Activated CD4-positive, alpha-beta T cell treated with anti-CD3 and anti-CD28 coated beads for 24 hours (primary cell): ENCODE data around the gene AMPH.

Experiments used
- DNase-seq, 2 donors: peaks; one replicate each; pipeline ENCODE4 v3.0.0-alpha.2; 2020; ENCODE audit warnings: low read depth in 2 of 2

The AMPH gene

DNA sequence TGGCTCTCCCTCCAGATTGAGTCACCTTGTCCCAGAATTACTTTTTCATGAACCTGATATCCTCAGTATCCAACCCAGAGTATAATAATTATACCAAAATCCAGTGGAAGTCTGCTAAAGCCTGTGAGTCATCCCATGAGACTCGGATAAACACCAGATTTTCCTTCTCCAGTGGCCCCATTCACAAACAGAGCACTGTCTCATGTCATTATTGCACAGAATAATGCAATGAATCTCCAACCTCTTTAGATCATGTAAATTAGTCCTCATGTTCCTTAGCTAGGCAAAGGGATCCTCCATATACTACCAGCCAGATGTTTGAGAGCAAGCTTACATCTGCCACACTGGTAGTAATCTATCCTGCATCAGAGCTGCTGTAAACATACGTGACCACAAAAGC, 89.0 kb downstream of the AMPH start:
- DNase-seq, result no peak

- no peak for DNase-seq
Observed at GRCh38 chr7:38541440-38541839, 89.7 kb downstream of the AMPH start.

DNA sequence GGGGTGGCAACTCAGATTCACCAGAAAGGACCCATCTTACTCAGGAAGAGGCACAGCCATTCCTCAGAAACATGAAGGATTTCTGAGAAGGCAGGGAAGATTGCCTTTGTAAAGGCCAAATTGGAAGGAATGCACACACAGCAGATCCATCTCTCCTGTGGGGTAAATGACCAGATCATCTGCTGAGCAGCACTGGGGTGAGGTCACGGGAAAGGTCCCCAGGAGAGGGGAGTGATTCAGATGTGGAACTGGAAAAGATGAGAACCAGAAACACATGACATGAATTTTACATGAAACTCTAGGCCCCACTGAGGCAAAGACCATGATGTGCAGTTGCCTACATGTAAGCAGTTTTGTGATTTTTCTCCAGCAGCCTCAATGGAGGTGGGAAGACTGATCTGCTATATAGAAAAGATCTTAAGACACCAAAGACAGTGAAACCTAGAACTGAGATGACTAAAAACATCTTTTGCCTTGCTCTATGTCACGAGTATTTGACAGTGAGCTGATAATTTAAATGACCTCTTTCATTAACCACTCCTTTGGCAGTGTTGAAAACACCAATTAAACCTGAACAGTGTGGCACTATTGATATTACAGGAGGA, 91.6 kb downstream of the AMPH start:
- DNase-seq, result no peak

GRCh38 chr7:38535073-38535472, 96.1 kb downstream of the AMPH start:
- no peak for DNase-seq

DNA sequence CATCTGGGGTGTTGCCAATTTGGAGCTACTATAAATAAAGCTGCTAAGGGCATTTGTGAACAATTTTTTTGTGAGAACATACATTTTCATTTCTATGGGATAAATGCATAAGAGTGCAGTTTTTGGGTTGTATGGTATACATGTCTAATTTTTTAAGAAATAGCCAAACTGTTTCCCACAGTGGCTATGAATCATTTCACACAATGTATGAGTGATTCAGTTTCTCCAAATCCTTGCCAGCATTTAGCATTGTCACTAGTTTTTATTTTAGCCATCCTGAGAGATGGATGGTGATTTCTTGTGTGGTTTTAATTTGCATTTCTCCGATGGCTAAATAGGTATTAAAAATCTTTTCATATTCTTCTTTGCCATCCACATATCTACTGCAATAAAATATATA, 105.3 kb downstream of the AMPH start:
- DNase-seq, result no peak

DNA sequence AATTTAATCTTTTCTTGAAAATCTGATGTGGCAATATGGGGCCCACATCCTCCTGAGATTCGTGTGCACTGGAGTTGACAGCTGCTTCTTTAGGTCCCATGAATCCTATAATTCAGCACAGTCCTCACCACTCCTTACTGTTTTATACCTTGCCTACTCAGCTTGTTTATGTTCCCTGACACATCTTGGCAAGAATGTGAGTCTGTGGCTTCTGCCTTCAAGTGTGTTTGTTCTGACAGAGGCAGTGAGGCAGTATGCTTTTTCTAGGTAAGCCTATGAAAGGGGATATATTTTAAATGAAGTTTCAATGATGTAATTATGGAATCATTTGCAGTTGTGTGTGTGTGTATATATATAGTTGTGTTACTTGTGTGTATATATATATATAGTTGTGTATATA, 106.4 kb downstream of the AMPH start:
- no peak for DNase-seq

DNA sequence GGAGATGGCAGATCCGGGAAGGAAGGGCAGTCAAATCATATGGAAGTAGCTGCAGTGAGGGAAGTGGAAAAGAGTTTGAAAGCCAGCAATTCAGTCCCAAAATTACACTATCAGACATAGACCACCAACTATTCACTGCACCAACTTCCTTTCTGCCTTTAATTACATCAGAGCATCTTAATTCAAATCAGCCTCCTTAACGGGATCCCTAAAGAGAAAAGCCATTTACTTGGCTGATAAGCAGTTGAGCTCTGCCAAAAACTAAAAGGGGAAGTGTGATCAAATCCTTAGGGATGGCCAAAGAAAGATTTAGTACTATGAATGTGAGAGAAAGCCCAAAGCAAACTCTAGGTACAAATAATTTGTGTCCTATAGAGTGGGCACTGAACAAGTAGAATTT, 110.4 kb downstream of the AMPH start:
- no peak for DNase-seq

DNA sequence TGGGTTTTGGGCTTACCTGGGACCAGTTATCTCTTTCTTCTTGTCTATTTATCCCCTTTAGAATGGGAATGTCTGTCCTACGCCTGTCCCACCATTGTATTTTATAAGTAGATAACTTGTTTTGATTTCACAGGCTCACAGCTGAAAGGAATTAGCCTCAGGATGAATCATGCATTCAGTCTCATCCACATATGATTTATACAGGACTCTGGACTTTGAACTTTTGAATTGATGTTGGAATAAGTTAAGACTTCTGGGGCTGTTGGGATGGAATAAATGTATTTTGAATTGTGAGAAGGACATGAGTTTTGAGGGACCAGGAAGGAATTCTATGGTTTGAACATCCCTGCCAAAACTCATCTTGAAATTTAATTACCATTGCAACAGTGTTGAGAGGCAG, 112.6 kb downstream of the AMPH start:
- no peak for DNase-seq

DNA sequence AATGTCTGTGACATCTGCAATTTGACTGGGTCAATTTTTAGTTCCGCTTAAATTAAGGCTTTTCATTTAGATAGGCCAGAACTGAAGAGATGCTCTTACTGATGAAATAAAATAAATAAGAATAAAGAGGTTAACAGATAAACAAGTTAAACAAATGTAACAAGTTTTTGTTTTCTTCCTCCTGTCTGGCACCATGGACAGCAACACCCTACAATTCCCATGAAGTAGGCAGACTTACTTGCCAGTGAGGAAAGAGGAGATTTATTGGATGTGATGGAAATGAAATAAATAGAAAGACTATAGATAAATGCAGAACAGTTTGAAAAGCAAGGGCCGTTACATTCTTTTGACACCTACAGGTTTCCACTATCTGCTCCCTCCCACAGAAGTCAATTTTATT, 118.5 kb downstream of the AMPH start:
- DNase-seq, result no peak

DNA sequence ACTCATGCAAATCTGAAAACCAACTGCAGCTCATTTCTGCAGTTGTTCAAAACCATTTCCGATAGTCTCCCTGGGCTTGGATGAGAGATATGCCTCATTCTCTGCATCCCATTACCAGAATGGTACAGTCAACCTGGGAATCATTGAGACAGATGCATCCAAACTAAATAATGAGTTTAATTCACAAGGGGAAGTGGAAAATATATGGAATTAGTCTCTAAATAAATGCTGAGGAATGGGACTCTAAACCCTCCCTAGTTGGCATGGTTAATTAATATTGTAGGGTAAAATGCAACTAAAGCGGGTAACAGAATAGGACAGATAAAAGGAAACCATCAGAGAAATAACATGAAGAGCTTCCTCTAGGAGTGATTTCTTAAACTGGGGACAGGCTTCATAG, 118.9 kb downstream of the AMPH start:
- no peak for DNase-seq

- DNase-seq, result no peak
Observed at GRCh38 chr7:38507384-38507783, 123.8 kb downstream of the AMPH start.

- DNase-seq, result no peak
Observed at GRCh38 chr7:38506756-38507155, 124.4 kb downstream of the AMPH start.

GRCh38 chr7:38506004-38506403, 125.2 kb downstream of the AMPH start:
- DNase-seq, result no peak

DNA sequence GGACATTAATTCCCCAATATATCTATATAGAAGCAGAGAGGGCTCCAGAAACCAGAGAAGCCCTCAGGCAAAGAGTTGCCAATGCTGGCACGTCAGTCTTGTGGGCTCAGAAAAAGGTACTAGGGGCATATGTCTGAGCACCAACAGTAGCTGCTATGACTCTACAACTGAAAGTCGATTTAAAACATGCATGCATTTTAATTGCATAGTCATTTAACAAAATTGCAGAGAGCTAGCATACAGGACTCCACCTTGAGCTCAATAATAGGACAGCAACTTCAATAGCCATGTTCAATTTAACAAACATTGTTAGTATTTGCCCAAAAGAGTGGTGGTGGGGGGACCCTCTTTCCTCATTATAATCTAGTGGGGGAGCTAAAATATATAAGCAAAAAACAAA, 126.5 kb downstream of the AMPH start:
- no peak for DNase-seq

- no peak for DNase-seq
Observed at GRCh38 chr7:38502848-38503247, 128.3 kb downstream of the AMPH start.

DNA sequence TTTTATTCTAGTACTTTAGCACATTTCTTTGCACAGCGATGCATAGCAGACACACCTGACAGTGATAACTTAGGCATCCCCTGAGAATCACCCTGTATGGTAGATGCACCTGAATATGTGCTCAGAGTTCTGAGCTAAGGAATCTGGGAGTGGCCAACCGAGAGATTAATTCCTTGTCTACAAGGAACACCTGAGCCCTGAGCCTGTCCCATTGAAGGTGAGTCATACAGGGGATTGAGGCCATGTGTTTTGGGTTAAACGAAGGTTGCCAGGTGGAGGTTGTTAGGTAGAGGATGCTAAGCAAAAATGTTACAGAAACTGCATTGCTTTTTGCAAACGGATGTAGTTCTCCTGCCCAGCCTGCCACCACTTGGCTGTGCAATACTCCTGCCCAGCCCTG, 128.9 kb downstream of the AMPH start:
- DNase-seq, result no peak

DNA sequence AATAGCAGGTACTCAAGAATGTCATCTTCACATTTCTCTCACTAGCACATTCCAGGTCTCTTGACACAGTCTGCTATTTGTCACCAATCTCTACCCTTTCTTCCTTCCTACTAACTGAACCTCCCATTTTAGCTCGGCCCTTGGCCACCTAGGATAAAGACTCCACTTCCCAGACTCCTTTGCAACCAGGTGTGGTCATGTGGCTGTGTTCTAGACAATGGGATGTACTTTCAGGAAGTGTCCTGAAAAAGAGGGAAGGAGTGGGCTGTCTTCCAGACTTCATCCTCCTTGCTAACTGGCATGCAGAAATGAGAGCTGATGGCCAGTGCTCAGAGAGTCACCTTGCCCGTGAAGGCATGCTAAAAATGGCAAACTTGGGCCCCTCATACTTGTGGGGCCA, 139.2 kb downstream of the AMPH start:
- no peak for DNase-seq

DNA sequence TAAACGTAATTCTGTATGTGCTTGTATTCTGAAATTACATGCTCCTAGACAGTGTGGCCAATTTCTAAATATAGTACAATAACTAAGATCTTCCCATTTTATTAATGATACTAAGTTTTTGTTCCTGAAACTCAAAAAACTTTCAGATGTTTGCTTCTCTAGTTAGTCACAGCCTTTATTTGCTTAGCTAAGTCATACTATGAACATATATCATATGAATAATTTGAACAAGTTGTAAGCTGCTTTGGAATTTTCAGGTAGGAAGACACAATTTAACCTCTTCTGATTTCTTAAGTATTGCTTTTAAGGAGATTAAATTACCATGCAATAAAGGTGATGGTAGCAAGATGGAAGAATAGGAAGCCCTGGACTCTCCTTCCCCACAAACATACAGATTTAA, 148.7 kb downstream of the AMPH start:
- DNase-seq, result no peak

DNA sequence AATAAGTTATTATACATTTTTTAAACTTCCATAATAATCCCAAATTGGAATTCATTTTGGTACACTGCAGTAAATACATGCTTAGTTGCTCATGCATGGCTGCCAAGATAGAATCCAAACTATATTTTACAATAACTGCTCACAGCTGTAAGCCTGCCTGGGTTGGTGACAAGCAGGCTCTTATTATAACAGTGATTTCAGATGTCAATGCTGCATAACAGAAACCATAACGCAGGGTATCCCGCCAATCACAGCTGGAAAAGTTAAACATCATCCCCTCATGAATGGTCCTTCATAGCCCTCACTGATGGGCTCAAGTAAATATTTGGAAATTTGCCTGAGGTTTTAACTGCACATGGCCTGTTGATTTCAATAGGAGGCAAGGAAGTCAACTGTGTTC, 149.8 kb downstream of the AMPH start:
- no peak for DNase-seq

GRCh38 chr7:38478404-38478803, 152.8 kb downstream of the AMPH start:
- DNase-seq, result no peak

- DNase-seq, result no peak
Observed at GRCh38 chr7:38477333-38477732, 153.8 kb downstream of the AMPH start.

GRCh38 chr7:38476764-38477163, 154.4 kb downstream of the AMPH start:
- no peak for DNase-seq

DNA sequence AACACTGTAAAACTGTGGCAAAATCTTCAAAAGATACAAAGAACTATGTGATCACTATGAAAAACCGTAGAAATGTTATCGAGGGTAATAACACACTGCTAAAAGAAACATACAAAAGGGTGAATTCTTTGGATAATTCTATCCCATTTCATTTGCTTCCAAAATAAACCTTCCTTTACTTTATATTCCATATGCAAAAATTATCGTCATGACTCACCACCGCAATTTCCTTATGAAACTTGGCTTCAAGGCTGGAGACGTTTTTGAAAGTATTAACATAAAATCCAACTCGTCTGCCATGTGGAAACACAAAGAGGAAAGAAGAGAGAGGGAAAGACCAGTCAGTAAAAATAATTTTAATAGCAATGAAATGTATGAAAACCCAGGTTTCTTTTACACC, 165.2 kb downstream of the AMPH start:
- no peak for DNase-seq
